Left colon (tissue), 2 donors: ENCODE data around the gene ANP32A. TPM values are rescaled to one million over a fixed set of nuclear protein-coding genes. Genes with fewer than 3 reads are reported as not detected.

Experiments
- ATAC-seq: fragments of 200-7000 bp; cut with Tn5 transposase; one replicate; pipeline ENCODE4 v1.9.1; 2020; ENCODE audit warnings: mild to moderate bottlenecking, moderate library complexity
- DNase-seq, 2 donors: peaks; one replicate each; pipeline ENCODE4 v3.0.0-alpha.2; 2020
- intact Hi-C, 2 donors: fragments of 100-400 bp; cut with DNase I in 1 of 2; cut with micrococcal nuclease in 1 of 2; formaldehyde crosslinking; loops; one replicate each; pipeline versions ENCODE4 v1.11.2 to v1.14.0; 2022; cut with DNase I, micrococcal nuclease
- total RNA-seq, 2 donors: library from RNA; stranded (reverse); fragmentation: NEBNext Ultra II Directional; extraction: Animal tissue kit (Norgen Biotek cat#: 25700); gene quantifications; one replicate each; pipeline ENCODE4 v1.2.1, GENCODE V29; 2021
- donor health status: DM: no; HTN: no; CAD: no.
- donor health status: DM: yes; HTN: yes; CAD: no.

ANP32A gene
- total RNA-seq, 2 donors from 2014 or later: 91.9 to 122 TPM

DNA sequence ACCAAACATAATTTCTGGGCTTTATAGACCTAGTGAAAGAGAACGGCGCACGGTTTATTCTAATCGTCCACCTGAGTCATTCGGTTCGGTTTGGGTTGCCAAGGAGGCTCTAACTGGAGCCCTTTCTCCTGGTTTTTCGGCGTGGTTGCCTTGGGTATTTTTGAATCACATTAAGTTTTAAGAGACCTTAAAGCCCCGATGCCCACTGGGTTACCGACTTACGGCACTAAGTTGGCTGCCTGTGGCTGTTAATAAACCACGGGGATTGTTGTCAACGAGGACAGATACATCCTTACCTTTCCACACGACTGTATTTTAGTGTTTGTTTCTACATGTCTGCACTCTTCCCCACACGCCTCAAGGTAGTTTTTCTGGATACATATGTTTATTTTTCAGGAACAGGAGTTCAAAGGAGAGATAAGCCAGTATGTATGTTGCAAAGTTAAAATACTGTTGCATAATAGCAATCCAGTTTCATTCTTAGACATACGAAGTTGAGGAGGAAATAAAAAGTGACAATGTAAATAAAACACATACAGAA is 1.2 kb upstream of the ANP32A start:
- intact Hi-C loops: no loop called here
- DNase-seq: peak in 1 of 2 donors; percentile 38
- ATAC-seq: peak; percentile 19

GRCh38 chr15:68821190-68821840 is 620 bp upstream of the ANP32A start:
- intact Hi-C loops: no loop called here
- peak; percentile 40 to 52 for DNase-seq

DNA sequence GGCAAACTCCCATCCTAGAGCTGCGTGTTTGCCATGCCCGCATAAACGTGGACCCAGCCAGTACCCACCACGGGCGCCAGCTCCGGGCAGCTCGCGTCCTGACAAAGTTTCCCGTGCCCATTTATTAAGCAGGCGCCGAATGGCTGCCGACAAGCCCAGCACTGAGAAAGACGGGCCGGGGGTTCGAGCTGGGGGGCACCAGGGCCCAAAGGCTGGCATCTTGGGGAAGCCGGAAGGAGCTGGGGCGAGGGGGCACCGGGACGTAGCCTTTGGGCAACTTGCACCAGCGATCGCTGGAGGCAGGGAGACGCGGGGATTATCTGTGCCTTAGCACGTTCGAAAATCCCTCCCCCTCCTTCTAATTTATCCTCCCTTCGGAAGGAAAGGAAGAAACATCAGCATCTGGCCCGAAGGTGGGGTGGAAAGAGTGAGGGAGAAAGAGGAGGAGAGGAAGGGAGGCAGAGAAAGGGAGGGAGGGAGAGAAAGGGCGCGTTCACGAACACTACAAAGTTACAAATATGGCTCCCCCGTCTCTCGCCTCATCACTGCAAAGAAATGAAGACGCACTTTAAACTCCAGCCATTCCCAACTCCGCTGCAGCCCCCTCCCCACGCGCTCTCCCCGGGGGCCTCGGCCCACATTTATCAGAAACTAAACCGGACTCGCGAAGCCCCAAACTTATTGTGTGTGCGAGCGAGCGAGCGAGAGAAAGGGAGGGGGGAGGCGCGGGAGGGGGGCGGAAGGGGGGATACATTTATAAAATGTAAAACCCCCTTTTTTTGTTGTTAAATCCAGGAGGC is 1.0 kb downstream of the ANP32A start:
- DNase-seq (peak in 1 of 2 donors; percentile 60), ATAC-seq (no peak)
- intact Hi-C loops: no loop called here

More at GRCh38 chr15:68821190-68821840, 620 bp upstream of the ANP32A start:
- peak; percentile 2 for ATAC-seq

- ATAC-seq: peak; percentile 2
These were observed 1.8 kb downstream of the ANP32A start for GRCh38 chr15:68818769-68819494.

DNA sequence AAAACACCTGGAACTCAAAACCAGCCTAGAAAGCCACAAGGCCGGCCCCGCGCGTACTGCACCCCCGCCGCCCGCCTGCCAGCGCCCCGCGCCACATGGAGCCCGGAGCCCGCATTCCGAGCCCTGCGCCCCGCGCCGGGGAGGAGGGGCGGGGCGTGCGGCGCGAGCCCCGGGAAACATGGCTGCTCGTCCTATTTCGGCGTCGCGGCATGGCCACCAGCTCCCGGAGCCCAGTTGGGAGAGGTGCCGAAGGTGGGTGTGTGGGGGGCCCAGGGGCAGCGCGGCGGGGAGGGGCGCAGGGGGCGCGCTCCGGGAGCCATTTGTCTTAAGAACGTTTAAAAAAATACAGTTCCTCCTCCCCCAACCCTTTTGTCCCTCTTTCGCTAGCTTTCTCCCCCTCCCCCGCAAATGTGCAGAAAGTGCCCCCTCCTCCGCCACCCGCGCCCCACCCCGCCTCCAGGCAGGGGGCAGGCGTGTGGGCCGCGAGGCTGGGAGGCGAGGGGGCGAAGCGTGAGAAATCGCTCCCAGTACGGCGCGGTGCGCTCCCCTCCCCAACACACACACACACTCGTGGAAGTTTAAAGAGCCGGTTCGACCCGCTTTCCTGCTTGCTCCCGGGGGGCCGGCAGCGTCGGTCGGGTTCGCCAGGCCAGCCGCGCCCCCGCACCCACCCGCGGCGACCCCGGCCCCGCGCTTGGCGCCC is 2.5 kb downstream of the ANP32A start:
- intact Hi-C loops: no loop called here
- DNase-seq: peak; percentile 63 to 75
- peak; percentile 39 for ATAC-seq

More at GRCh38 chr15:68818769-68819494, 1.8 kb downstream of the ANP32A start:
- intact Hi-C loops: no loop called here
- peak; percentile 48 to 62 for DNase-seq

GRCh38 chr15:68817304-68818065 is 3.2 kb downstream of the ANP32A start:
- intact Hi-C loops: no loop called here
- peak; percentile 68 to 81 for DNase-seq
- peak; percentile 53 for ATAC-seq

- ATAC-seq (peak; percentile 37), DNase-seq (peak; percentile 40 to 55)
- intact Hi-C loops: no loop called here
These were observed 3.8 kb downstream of the ANP32A start for GRCh38 chr15:68816795-68817303.

GRCh38 chr15:68816158-68816557 is 4.5 kb downstream of the ANP32A start:
- DNase-seq (no peak), ATAC-seq (no peak)
- intact Hi-C loops: no loop called here

DNA sequence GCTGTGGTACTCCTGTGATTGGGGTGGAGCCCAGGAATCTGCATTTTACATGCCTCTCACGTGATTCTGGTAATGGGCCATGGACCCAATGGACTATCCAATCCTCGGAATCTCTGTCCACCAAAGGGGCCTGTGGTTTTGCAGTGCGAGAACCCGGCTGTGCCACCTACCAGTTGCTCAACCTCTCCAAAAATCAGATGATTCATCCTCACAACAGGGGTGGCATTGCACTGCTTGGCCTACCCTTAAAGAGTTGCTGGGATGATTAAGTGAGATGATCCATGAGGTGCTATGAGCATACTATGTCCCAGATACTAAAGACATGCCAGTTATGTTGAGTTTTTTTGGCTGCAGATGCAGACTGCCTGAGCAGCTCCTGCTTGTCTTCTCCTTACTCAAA is 5.1 kb downstream of the ANP32A start:
- no peak for ATAC-seq
- intact Hi-C loops: no loop called here
- no peak for DNase-seq

- intact Hi-C loops: no loop called here
- no peak for ATAC-seq
- DNase-seq: no peak
These were observed 6.1 kb downstream of the ANP32A start for GRCh38 chr15:68814596-68814995.

- ATAC-seq (no peak), DNase-seq (no peak)
- intact Hi-C loops: no loop called here
These were observed 7.9 kb downstream of the ANP32A start for GRCh38 chr15:68812597-68813431.

GRCh38 chr15:68812069-68812468 is 8.6 kb downstream of the ANP32A start:
- ATAC-seq (no peak), DNase-seq (no peak)
- intact Hi-C loops: no loop called here

- DNase-seq (no peak), ATAC-seq (no peak)
- intact Hi-C loops: no loop called here
These were observed 11.2 kb downstream of the ANP32A start for GRCh38 chr15:68809517-68809916.

DNA sequence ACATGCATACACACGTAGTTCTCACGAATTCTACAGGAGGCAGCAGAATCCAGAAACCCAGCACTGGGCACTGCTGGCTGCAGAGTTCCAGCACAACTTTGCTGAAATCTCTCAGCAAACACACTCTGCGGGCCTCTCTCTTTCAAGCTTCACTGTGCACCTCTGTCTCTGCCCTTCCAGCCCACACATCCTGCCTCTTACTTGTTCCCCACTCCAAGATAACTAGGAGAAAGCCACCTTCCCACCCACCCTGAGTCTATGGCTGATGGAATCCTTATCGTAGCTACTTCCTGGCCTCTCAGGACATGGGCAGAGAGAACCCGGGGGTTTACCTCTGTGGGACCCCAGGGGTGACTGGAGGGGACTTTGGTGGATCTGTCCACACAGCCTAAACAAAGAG is 11.9 kb downstream of the ANP32A start:
- DNase-seq (no peak), ATAC-seq (no peak)

DNA sequence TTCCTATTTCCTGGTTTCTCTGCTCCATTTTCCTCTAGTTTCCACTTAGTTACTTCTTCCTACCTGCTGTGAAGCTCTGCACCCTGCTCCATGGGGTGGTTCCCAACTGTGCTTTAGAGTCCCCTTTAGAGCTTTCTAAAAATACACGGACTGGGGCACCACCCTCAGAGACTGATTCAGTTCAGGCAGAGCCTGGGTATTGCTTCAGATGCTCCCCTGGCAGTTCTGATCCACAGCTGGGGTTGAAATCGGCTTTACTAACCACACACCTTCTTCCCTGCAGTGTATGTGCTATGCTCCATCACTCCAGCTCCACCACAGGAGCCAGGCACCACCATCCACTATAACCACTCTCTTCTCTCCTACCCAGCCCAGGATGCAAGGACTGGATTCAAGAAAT is 12.6 kb downstream of the ANP32A start:
- intact Hi-C loops: no loop called here
- no peak for ATAC-seq
- no peak for DNase-seq

More for the DNA sequence above, 11.9 kb downstream of the ANP32A start:
- intact Hi-C loops: no loop called here

DNA sequence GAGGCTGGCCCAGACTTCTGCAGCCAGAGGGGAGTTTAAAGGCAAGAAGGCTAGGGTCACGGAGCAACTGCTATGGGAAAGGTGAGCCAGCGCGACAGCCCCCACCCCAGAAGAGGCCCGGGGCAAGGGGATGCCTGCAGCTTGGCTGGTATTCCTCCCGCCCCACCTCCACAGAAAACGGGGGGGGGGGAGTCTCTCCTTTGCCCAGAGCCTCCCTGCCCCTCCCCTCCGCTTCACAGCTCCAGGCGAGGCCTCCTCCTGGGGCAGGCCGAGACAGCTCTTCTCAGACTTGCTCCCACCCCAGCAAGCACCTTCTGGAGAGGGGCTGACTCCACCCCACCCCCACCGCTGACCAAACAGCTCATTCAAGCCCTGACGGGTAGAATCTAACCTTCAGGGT is 13.4 kb downstream of the ANP32A start:
- peak in 1 of 2 donors; percentile 9 for DNase-seq
- no peak for ATAC-seq
- intact Hi-C loops: no loop called here
